Osteoblast (primary cell): ENCODE results near the gene IRGQ. TPM values are rescaled to one million over a fixed set of nuclear protein-coding genes. Genes with fewer than 3 reads are reported as not detected.
"Not testable (repeated sequence)": the region's sequence is repeated elsewhere in the genome, so short reads cannot be mapped to it uniquely, and the experiment has no call there.

Experiments
- DNase-seq: peaks from one replicate; pipeline ENCODE4 v3.0.0; 2011; ENCODE audit warnings: low spot score, mixed read lengths; ENCODE audit not compliant: insufficient read length; ENCODE audit errors: missing footprints
- H2AFZ ChIP-seq: 2 replicates; pipeline ENCODE4 v1.6.0; 2011; ENCODE audit warnings: mild to moderate bottlenecking, low read length
- H3K27ac ChIP-seq: 2 replicates; pipeline ENCODE4 v1.5.1; 2011; ENCODE audit warnings: mild to moderate bottlenecking, low read depth, low read length, moderate library complexity
- H3K27me3 ChIP-seq: 2 replicates; pipeline ENCODE4 v1.6.0; 2012; ENCODE audit warnings: mild to moderate bottlenecking, control low read depth, inconsistent platforms, low read length, moderate library complexity; ENCODE audit not compliant: insufficient read depth
- H3K36me3 ChIP-seq: 2 replicates; pipeline ENCODE4 v1.5.1; 2011; ENCODE audit warnings: mild to moderate bottlenecking, low read length, control low read depth, moderate library complexity; ENCODE audit not compliant: insufficient read depth
- H3K4me1 ChIP-seq: 2 replicates; pipeline ENCODE4 v1.5.1; 2011; ENCODE audit warnings: mild to moderate bottlenecking, low read length, control low read depth, moderate library complexity; ENCODE audit not compliant: insufficient read depth
- H3K4me2 ChIP-seq: 2 replicates; pipeline ENCODE4 v1.6.0; 2011; ENCODE audit warnings: mild to moderate bottlenecking, low read length; ENCODE audit not compliant: insufficient read depth
- H3K4me3 ChIP-seq: fragments of 200-600 bp; sonication (generic); 3 replicates; pipeline ENCODE4 v1.5.1; 2012; ENCODE audit warnings: mild to moderate bottlenecking, low read length, inconsistent platforms; ENCODE audit not compliant: insufficient read depth
- H3K79me2 ChIP-seq: 2 replicates; pipeline ENCODE4 v1.6.0; 2012; ENCODE audit warnings: mild to moderate bottlenecking, low read length, control low read depth, inconsistent platforms; ENCODE audit not compliant: insufficient read depth
- H3K9me3 ChIP-seq: 2 replicates; pipeline ENCODE4 v1.5.1; 2011; ENCODE audit warnings: low read depth, low read length, control low read depth
- H4K20me1 ChIP-seq: 2 replicates; pipeline ENCODE4 v1.6.0; 2012; ENCODE audit warnings: mild to moderate bottlenecking, low read length, control low read depth; ENCODE audit not compliant: insufficient read depth
- CTCF ChIP-seq: IDR thresholded peaks from 2 replicates; pipeline ENCODE4 v1.5.1; 2011; ENCODE audit warnings: mild to moderate bottlenecking, low read depth, low read length, moderate library complexity; ENCODE audit errors: extremely low read depth
- total RNA-seq: library from RNA; depleted of rRNA; stranded (reverse); fragments of >200 nt; gene quantifications from 2 replicates; pipeline ENCODE4 v1.2.3, GENCODE V29; 2012

The IRGQ gene
- total RNA-seq, 1 donor: 23.2 TPM

DNA sequence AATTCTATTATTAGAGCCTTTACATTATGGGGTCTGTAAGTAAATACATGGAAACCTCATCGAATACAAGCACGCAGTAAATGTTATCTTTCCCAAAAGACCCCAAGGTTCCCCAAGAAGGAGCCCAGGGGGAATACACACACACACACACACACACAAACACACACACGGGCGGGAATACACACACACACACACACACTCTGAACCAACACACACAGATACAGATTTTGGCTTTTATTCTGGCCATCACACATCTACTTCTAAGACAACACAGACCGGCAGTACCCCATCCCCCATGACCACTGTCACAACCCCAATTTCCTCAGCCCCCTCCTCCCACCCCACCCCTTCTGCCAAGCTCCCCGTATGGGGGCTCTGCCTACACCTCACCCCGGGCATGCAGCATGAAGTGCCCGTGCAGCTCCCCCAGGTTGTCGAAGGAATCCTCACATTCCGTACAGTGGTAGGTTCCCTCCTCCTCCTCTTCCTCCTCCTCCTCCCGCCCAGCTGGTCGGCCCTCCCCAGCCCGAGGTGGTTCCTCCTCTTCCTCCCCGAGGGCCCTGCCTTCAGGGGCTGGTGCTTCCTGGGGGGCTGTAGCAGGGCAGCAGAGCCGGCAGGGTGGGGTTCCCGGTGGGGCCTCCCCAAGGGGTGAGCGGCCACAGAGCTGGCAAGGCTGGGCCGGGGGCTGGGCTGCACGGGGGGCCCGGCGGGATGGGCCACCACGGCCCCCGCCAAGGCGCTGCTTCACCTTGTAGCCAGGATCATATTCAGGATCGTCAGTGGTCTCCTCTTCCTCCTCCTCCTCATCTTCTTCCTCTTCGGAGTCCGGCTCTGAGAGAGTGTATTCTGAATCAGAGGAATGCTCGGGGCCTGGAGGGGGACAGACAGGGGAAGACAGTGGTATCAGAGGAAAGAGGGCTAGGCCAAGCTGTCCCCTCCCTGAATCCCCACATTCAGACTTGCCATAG lies 11.6 kb upstream of the IRGQ start:
- H3K36me3 ChIP-seq: peaks cover 17% of the 10 kb centered on the region
- H3K4me2 ChIP-seq: no peak overlapping the region
- no peaks in the 10 kb centered on the region for H3K9me3 ChIP-seq
- no peak overlapping the region for H3K4me3 ChIP-seq
- H3K79me2 ChIP-seq: peaks cover 24% of the 10 kb centered on the region
- no peak overlapping the region for H3K27ac ChIP-seq
- TF ChIP-seq CTCF: no peak
- no peaks in the 10 kb centered on the region for H3K27me3 ChIP-seq
- H3K4me1 ChIP-seq: no peaks in the 10 kb centered on the region
- peak; percentile 25 for DNase-seq
- H4K20me1 ChIP-seq: peaks cover 14% of the 10 kb centered on the region
- no peak overlapping the region for H2AFZ ChIP-seq

DNA sequence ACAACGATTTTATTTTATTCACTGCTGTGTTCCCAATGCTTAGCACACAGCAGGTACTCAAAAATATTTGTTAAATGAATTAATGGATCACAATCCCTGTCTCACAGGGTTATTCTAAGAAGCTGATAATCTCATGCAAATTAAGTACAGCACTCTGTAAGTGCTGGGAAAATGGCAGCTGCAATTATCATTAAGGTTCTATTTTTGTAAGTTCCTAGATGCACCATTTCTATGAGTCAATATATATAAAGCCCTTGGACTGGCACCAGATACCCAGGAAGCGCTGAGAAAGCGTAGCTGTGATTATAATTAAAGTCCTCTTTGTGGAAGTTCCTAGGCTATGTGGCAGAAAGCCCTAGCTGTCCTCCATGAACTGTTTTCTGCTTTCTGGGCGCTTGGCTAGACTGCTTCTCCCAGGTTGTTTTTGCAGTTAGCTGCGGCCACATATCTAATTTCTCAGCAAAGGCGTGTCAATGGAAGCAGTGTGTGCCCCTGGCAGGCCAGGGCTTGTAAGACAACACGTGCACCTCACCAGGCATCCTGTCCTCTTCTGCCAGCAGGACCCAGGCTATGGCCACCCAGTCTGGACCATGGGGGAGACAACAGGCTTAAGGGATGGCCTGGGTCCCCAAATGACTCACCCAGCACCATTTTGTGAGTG lies 10.8 kb upstream of the IRGQ start:
- H4K20me1 ChIP-seq: peaks cover 14% of the 10 kb centered on the region
- H3K4me1 ChIP-seq: no peaks in the 10 kb centered on the region
- H3K79me2 ChIP-seq: peaks cover 16% of the 10 kb centered on the region
- H3K4me2 ChIP-seq: no peak overlapping the region
- H3K36me3 ChIP-seq: peaks cover 10% of the 10 kb centered on the region
- H2AFZ ChIP-seq: no peak overlapping the region
- peak; percentile 34 for DNase-seq
- H3K9me3 ChIP-seq: no peaks in the 10 kb centered on the region
- no peaks in the 10 kb centered on the region for H3K27me3 ChIP-seq
- no peak overlapping the region for H3K27ac ChIP-seq
- no peak overlapping the region for H3K4me3 ChIP-seq
- TF ChIP-seq CTCF: no peak

- no peak for TF ChIP-seq CTCF
- peak; percentile 47 for DNase-seq
Observed at GRCh38 chr19:43605875-43606568, 10.1 kb upstream of the IRGQ start.

GRCh38 chr19:43600326-43600725 lies 4.4 kb upstream of the IRGQ start:
- Histone ChIP-seq H3K79me2 (peaks cover 35% of the 10 kb centered on the region), H3K36me3 (peaks cover 18% of the 10 kb centered on the region), H3K4me1 (peaks cover 15% of the 10 kb centered on the region)
- H4K20me1 ChIP-seq, H3K27ac ChIP-seq, H3K4me3 ChIP-seq, H2AFZ ChIP-seq, H3K27me3 ChIP-seq, DNase-seq, H3K9me3 ChIP-seq, H3K4me2 ChIP-seq: not testable (repeated sequence)

More at GRCh38 chr19:43605875-43606568, 10.1 kb upstream of the IRGQ start:
- peaks cover 7% of the 10 kb centered on the region for H3K36me3 ChIP-seq
- no peak overlapping the region for H2AFZ ChIP-seq
- no peaks in the 10 kb centered on the region for H3K27me3 ChIP-seq
- H3K4me3 ChIP-seq: no peak overlapping the region
- H3K9me3 ChIP-seq: no peaks in the 10 kb centered on the region
- peaks cover 9% of the 10 kb centered on the region for H3K79me2 ChIP-seq
- no peaks in the 10 kb centered on the region for H3K4me1 ChIP-seq
- no peak overlapping the region for H3K27ac ChIP-seq
- H4K20me1 ChIP-seq: peaks cover 14% of the 10 kb centered on the region
- no peak overlapping the region for H3K4me2 ChIP-seq
